HT1080 (cell line): ENCODE results near the gene TERB1. TPM values are rescaled to one million over a fixed set of nuclear protein-coding genes. Genes with fewer than 3 reads are reported as not detected.
A peak's percentile ranks its signal among the peaks of the same experiment; 100 is the strongest.

ENCODE experiments used
- DNase-seq: peaks from one replicate; pipeline ENCODE4 v3.0.0-alpha.2; 2015; ENCODE audit warnings: low read depth
- total RNA-seq: library from RNA; depleted of rRNA; stranded (reverse); fragments of >200 nt; shearing (Covaris generic); gene quantifications from 2 replicates; pipeline ENCODE4 v1.2.3, GENCODE V29; 2014

TERB1 gene
- total RNA-seq, 1 experiment from 2014 or later: not detected

DNA sequence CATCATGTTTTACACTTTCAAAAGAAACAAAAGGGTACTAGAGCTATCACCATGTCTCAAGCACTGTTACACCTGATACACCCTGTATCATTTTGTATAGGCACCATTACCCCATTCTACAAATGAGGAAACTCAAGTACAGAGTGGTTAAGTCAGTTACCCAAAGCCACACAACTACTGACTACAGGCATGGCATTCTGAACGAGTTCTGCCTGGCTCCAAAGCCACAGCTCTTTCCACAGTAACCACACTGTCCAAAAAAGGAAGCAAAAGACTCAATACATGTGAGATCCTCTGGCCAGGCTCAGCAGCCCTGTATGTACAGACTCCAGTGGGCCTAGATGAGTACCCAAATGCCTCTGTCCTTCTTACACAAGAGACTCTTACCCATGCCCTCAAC, 54.7 kb downstream of the TERB1 start:
- DNase-seq: no peak

DNA sequence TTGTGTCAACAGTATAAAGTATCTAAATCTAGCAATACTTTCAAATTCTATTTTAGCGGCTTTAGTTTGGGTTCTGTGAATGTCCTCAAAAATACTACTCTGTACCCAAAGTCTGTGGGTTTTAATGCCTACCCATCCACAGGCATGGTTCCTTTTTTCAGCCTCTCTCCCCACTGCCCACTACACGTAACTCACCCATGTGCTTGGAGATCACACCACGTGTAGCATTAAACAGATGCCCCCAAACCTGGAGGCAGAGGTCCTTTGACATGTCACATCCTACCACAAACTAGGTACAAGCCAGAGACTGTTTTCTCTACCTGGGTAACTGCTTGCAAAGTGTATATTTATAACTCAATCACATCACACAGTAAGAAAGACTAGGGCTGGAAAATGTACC, 55.3 kb downstream of the TERB1 start:
- DNase-seq: no peak

DNA sequence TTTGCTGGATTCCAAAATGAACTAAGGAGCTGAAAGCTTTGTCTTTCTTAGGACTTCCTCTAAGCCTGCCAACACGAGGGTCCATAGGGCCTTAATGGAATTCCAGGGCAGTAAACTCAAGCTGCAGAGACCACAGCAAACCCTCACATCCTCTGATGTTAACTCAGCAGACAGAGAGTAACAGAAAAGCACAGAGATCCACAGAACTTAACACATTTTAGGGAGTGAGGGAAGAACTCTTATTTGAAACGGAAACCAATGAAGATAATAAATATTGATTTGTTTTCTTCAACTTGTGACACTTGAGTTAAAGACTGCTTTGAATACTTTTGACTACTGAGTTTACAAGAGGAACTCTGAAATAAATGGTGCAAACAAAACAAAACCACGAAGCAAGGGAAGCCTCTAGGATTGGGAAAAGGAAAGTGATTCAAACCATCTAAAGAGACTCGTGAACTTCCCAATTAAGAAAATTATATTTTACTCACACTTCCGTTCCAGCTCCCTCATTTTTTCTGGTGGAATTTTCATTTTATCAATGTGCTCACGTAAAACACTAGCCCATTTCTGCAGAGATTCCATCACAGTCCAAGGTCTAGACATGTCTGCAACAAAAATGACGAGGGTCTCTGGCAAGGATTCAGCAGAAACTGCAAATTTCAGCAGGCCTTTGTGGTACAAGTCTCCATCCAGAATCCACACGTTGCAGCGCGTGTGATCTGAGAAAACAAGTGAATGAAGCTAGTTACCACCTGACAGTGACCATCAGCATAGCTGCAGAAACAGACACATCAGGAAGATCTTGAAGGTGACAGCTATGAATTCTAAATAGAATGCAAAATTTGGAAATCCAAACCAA, 59.2 kb downstream of the TERB1 start:
- DNase-seq: no peak

DNA sequence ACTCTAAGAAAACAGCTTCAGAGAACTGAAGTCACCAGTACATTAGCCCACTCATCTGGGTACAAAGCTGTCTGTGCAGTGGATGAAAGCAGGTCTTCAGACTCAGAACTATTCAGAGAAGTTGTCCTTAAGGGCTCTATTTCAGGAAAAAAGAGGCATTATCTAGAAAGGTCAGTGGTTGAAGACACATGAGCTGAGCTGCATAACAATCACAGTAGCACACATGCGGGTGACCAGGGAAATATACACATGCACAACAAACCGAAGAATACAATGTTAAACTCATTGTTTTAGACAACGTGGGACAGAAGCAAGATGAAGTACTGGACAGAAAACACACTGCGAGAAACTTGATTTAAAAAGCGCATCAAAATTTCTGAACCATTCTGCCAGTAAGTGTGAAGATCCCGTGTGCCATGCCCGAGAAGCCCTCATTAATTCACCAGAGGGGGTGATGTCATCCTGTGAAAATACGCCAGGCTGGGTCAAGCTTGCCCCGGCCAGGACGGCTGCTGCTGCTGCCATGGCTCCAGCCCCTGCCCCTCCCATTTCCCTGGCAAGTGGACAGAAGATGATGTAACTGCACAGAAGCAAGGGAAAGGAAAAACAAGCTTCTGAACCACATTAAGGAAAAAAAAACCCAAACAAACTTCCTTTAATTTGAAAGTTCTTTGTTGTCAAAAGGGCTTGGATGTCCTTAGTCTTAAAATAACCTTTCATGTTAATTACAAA, 60.0 kb downstream of the TERB1 start:
- DNase-seq: peak; percentile 87

DNA sequence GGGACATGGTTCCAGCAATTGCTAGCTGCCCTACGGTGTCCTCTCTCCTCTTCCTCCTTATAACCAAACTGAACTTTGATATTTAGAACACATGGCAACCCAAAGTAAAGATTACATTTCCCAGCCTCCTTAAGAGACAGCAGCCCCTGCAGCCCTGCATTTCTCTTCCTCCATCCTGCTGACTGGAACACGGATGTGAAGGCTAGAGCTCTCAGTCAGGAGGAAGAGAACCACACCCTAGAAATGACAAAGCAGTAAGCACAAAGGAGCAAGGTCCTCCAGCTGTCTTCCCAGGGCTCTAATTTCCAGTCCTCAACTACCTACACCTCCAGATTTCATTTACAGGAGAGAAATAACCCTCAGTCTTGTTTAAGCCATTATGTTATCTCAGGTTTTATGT, 60.9 kb downstream of the TERB1 start:
- DNase-seq: peak; percentile 54

DNA sequence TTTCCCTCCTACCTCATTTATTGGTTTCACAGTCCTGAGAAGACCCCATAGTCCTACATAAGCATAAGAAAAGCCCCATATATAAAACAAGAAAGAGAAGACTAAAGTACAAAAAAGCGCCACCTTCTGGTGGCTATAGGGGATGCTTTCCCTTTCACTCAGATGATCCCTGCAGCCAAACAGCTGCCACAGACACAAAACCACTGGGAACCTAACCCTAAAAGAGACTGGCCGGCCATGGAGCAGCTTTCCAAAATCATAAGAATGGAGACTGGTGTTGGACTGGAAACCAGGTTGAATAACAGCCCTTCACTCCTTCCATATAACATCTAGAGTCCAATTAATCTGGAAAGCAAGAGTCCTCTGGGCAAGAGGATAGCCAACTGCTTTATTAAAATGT, 61.4 kb downstream of the TERB1 start:
- DNase-seq: peak; percentile 40

DNA sequence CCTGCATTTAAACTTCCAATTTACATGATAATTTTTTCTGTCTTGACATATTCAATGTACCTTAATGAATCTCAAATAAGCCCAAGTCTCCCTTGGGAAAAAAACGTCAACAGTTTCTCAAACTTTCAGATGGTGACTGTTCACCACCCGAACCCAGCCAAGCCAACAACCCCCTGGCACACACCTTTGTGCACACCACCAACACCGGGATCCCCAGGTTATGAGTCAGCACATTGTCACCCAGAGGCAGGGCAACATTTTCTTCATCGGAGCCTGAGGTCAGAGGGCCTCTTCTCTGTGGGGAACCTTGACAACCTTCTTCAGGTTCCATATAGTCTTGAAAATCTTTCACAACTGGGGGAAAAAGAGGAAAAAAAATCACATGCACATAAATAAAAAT, 65.5 kb downstream of the TERB1 start:
- peak; percentile 37 for DNase-seq

DNA sequence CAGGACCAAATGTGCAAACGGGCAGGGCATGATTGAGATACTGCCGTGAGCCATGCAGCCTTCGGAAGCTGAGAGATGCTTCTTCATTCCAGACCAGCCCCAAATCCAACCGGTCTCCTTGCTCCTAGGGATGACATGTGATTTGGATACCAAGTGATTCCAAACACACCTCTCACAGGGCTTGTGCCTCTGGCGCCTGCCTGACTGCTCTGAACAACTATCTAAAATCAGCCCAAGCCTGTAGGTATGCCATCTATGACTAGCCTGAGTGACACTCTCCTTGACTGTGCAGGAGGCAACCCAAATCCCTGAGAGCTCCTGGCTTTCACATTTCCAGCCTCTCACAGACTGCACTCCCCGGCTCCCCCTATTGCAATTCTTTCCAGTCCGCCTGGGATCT, 70.3 kb downstream of the TERB1 start:
- no peak for DNase-seq

DNA sequence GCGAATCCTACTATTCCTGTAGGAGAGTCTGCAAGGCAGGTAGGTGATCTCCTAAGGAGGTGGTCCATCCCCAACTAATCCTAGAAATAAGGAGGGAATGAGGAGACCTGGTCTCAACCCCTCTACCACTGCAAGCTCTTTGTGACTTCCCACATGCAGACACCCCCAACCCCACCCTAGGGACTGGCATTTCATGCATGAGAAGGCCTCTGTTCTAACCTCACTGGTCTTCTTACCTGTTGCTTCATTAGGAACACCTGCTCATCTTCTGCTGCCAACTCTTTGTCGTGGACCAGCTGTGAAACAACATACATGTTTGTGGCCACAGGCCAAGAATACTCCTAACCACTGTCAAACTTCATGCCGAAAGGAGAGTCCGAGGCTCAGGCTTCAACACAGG, 72.6 kb downstream of the TERB1 start:
- no peak for DNase-seq

DNA sequence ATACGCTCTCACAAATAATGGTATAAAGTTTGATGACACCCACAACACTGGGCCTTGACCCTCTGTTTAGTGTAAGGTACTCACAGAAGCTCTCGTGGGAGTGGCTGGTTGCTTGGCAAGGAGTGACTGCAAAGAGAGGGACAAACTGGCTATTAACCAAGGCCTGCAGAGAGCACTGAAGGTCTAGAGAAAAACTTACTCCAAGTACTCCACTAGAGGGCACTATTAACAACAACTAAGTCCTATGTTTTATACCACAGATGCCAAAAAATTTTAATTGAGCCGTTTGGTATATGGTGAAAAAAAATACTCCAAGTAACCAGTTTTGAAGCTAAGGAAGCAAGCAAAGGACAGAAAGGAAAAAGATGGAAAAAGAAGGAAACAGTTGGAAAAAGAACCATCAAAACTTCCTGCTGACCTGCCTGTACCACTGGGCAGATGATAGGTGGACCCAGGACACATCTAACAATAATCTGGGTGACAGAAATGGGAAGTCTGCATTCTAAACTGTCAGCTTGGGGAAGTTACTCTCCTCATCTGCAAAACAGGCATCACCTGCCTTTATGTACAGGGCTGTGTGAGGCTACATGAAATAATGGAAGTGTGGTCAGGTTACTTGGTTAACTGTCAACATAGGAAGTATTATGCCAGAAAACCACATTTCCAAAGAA, 73.1 kb downstream of the TERB1 start:
- DNase-seq: peak; percentile 55

DNA sequence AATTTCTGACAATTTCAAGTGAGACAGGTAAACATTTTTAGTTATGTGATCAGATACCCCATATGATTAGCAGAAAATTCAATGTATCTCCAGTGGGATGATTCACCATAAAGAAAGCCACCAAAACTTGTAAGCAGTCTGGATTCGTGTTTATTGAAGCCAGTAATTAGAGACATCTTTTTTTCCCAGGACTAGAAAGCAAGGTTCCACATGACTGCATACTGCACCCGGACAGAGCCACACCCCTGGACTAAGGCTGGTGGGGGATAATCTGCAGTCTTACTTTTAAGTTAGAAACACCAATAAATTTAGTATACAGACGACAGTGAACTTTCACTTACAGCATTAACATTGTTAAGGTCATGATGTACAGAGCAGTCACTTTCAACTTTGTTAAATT, 80.6 kb downstream of the TERB1 start:
- DNase-seq: no peak

DNA sequence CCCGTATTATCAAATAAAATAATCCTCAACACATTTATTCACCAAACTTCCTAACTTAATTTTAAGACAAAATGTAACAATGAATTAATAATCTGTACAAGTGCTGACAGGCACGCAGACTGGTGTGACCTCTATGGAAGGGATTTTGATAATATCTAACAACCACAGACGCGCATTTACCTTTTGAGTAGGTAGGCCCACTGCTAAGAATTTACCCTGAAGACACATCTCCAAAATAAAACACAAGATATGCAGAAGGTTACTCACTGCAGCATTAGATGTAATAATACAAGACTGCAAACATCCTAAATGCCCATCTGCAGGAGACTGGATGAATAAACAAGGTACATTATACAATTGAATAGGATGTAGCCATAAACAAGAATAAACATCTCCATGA, 82.1 kb downstream of the TERB1 start:
- no peak for DNase-seq

DNA sequence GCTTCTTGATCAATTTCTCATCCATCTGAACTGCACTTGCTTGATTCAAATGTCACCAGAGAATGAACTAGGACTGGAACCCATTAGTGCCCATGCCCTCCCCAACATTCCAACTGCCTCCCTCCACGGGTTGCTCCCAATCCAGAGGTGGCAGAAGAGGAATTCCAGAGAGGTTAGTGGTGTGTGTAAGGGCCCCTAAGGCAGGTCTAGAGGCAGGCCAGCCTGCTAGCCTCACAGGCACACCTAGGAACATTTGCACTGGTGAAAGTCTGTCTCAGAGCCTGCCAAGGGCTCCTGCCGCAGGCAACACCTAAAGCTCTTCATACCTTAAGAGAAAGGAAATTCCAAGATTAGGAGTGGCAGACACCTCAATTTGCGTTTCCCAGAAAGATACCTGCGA, 83.6 kb downstream of the TERB1 start:
- no peak for DNase-seq

DNA sequence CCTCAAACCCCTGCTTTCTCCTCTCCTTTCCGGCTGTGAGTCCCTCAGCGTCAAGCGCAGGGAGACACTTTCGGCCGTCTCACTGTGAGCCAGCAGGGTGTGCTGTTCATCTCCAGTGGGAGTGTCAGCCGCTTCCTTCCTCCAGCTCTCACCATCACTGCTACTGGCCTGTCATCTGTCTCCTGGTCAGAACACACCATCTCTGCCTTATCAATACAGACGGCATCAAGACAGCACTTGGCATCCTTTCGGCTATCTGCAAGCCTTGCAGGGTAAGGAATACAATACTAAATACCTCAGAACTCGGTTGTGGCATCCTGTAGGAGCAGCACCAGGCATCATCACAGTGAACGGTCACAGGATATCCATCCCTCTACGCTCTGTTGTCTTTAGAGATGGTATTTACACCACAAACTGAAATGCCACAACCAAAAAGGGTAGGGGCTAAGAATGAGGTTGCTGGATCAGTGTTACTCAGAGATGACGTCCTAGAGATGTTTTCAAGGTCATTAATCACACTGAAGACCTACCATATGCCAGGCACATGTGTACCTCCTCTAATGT, 84.2 kb downstream of the TERB1 start:
- no peak for DNase-seq

DNA sequence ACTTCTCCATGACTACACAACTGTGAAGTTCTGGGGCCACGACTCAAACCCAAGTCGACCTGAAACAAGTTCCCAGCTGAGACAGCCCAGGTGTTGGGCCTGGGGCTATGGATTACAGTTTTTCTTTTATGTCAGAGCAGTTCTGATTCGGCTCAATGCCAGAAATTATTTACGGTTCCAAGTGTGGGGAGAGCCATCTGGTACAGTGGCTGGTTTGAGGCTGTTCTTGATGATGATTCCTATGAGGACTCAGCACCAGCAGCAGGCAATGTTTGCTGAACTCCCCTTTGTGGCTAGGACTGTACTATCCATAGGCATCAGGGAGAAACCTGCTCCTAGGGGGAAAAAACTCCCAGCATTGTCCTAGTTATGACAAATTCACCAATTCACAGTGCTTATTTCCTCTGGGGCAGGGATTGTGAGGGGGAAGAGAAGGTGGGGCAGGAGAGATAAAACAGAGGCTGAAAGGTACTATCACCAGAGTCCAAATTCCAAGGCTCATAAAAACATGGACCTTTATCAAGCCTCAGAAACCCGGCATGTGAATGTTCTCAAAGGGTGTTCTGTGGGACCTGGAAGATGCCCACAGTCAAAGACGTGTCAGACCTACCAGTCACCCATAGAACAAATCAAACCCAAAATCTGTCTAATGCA, 86.6 kb downstream of the TERB1 start:
- DNase-seq: no peak

DNA sequence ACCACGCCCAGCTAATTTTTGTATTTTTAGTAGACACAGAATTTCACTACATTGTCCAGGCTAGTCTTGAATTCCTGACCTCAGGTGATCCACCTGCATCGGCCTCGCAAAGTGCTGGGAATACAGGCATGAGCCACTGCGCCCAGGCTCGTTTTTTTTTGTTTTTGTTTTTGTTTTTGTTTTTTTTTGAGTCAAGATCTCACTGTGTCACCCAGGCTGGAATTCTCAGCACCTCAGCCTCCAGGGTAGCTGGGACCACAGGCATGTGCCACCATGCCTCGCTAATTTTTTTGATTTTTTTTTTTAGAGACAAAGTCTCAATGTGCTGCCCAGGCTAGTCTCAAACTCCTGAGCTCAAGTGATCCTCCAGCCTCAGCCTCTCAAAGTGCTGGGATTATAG, 87.3 kb downstream of the TERB1 start:
- DNase-seq: no peak

DNA sequence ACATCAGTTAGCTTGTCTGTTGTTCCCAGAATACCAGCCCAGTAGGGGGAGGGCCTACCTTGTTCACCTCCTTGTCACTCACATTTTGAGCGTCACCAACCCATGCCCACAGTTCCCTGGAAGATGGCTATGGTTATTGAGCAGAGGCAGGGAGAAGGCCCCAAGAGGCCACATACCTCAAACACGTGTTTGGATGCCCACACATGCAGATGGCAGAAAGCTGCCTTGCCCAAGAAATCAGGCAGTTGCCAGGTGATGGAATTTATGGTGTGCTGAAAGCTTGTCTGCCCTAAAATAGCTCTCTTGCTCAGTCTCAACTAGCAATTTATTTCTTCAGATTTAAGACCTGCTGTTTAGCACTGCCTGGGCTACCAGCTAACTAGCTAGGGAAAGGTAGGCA, 88.3 kb downstream of the TERB1 start:
- DNase-seq: no peak

DNA sequence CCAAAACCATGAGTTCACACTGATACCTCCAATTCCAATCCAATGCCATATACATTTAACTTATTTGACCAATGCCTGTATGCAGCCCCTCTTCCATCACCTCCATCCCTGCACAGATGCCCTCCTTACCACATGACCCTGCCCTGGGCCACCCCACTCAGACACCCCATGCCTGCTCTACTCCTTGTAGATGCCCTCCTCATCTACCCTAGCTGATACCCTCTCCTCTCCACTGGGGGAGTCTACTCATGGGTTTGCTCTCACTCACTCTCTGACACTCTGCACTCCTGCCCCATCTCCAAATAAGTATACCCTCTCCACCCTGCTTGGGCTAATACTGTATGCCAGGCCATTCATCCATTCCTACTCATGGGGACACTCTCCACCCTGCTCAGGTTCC, 88.9 kb downstream of the TERB1 start:
- no peak for DNase-seq

DNA sequence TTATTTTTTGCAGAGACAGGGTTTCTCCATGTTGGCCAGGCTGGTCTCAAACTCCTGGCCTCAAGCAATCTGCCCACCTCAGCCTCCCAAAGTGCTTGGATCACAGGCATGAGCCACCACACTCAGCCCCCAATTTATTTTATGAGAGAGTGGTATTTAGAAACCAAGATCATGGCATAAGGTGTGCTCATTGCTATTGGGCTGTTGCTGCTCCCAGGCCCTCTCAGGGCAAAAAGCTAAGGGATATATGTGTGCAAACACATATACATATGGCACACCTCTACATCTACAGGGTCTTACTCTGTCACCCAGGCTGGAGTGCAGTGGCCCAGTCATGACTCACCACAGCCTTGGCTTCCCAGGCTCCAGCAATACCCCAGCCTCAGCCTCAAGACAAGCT, 89.8 kb downstream of the TERB1 start:
- no peak for DNase-seq

DNA sequence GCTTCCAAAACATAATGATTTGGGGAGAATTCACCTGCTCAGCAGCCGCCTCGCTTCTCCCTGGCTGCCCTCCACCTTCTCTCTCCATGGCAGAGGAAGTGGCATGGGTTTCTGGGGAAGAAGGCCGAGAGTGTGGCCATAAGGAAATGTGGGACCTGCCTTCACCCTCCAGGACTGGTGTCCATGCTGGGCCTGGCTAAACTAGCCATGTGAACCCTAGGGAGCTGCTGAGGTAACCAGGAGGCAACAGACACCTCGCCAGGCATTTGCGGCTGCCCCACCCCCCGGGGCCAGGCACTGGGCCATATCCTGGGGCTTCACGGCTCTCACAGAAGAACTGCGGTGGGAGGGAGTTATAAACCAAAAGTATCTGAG, 94.9 kb downstream of the TERB1 start:
- no peak for DNase-seq

DNA sequence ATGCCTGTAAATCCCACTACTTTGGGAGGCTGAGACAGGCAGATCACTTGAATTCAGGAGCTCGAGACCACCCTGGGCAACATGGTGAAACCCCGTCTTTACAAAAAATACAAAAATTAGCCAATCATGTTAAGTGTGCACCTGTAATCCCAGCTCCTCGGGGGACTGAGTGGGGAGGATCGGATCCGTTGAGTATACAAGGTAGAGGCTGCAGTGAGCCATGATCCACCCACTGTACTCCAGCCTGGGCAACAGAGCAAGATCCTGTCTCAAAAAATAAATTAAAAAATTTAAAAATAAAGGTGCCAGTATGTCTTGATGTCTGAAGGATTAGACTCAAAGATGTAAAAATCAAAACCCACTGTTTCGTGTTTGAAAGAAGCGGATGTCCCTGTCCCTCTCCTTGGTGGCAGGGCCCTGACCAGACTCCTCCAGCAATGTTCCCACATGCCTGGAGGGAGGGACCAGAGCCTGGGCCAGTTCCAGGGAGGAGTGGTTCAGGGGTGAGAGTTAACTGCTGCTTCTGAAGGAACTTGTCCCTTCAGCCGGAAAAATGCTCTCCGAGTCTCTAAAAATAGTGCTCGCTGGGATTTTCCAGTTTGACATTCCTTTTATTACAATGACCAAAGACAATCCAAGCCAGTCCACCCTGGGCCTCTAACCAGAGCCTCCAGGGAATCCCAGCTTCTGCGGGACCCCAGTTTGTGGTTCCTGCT, 95.4 kb downstream of the TERB1 start:
- no peak for DNase-seq
